Measurements from ENCODE around the gene ZDHHC14.

DNA sequence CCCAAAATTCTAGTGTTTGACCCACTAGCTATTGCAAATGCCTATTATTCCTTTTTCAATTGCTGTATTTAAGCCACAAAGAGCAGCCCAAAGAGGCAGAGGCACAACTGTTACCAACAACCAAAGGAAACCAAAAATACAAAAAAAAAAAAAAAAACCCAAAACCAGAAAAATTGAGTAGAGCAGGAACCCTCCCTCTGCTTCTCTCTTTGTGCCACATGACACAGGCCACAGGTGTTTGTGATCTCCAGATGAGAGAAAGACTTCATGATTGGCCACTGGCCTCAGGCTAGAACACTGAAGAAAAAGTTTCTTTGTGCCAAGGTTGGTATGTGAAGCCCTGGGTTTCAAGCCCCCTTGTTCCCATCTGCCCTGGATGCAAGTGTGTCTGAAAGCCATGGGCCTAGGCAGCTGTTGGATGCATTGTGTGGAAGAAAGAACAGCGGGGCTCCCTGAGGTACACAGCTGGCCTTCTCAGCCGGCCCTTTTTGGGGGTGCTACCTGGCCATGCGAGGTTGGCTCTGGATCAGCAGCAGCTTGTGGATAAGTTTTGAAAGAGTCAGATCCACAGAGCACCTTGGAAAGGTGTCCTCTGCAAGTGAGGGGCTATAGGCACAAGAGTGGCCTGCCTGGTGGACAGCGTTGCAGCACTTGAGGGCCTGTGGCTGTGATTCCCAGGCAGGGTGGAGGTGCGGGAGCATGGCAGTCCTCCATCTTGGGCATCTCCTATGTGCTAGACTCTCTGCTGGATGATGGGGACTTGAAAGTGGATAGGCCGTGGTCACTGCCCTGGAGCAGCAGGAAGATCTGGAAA is 204.5 kb downstream of the ZDHHC14 start:
- TF ChIP-seq, protein P1, sequence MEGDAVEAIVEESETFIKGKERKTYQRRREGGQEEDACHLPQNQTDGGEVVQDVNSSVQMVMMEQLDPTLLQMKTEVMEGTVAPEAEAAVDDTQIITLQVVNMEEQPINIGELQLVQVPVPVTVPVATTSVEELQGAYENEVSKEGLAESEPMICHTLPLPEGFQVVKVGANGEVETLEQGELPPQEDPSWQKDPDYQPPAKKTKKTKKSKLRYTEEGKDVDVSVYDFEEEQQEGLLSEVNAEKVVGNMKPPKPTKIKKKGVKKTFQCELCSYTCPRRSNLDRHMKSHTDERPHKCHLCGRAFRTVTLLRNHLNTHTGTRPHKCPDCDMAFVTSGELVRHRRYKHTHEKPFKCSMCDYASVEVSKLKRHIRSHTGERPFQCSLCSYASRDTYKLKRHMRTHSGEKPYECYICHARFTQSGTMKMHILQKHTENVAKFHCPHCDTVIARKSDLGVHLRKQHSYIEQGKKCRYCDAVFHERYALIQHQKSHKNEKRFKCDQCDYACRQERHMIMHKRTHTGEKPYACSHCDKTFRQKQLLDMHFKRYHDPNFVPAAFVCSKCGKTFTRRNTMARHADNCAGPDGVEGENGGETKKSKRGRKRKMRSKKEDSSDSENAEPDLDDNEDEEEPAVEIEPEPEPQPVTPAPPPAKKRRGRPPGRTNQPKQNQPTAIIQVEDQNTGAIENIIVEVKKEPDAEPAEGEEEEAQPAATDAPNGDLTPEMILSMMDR (IDR thresholded peaks at IDR 0.05), result no peak
- no peak for TF ChIP-seq POLR2A (IDR thresholded peaks at IDR 0.05)
